Right ventricle myocardium superior (tissue), 1 donor: ENCODE data around the gene PRSS33. TPM values are rescaled to one million over a fixed set of nuclear protein-coding genes. Genes with fewer than 3 reads are reported as not detected.

Experiments used
- ATAC-seq: fragments of 200-7000 bp; cut with Tn5 transposase; one replicate; pipeline ENCODE4 v1.9.1; 2020; ENCODE audit warnings: mild to moderate bottlenecking; ENCODE audit not compliant: poor library complexity
- DNase-seq: peaks from one replicate; pipeline ENCODE4 v3.0.0-alpha.2; 2020
- intact Hi-C: fragments of 100-400 bp; cut with DNase I; formaldehyde crosslinking; loops from one replicate; pipeline ENCODE4 v1.11.2; 2022
- total RNA-seq: library from RNA; stranded (reverse); fragmentation: NEBNext Ultra II Directional; extraction: Animal tissue kit (Norgen Biotek cat#: 25700); gene quantifications from one replicate; pipeline ENCODE4 v1.2.1, GENCODE V29; 2021
- donor health status: DM: no; HTN: yes; CAD: no; lungs with severe emphysema.

Gene PRSS33
- total RNA-seq, 1 donor from 2014 or later = not detected

GRCh38 chr16:2822496-2822895 lies 35.1 kb upstream of the PRSS33 start:
- intact Hi-C loops = no loop called here
- ATAC-seq = no peak
- no peak for DNase-seq

GRCh38 chr16:2822158-2822495 lies 34.8 kb upstream of the PRSS33 start:
- no peak for DNase-seq
- intact Hi-C loops = no loop called here
- ATAC-seq = no peak

DNA sequence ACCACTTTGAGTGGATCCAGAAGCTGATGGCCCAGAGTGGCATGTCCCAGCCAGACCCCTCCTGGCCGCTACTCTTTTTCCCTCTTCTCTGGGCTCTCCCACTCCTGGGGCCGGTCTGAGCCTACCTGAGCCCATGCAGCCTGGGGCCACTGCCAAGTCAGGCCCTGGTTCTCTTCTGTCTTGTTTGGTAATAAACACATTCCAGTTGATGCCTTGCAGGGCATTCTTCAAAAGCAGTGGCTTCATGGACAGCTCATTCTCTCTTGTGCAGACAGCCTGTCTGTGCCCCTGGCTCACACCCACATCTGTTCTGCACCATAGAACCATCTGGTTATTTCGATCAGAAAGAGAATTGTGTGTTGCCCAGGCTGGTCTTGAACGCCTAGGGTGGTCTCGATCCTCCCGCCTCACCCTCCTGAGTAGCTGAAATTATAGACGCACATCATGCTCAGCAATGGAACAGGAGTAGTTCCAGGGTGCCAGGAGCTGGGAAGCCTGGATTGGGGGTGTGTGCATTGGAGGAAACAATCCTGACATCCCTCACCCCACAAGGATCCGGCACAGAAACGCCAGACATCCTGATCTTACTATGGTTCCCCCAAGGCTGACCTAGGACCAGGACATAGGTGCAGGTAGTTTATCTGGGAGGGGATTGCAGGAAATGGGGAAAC lies 34.3 kb upstream of the PRSS33 start:
- ATAC-seq = no peak
- DNase-seq = no peak
- intact Hi-C loops = no loop called here

GRCh38 chr16:2820836-2821486 lies 33.6 kb upstream of the PRSS33 start:
- intact Hi-C loops = no loop called here
- no peak for ATAC-seq
- peak; percentile 22 for DNase-seq

GRCh38 chr16:2819939-2820835 lies 32.8 kb upstream of the PRSS33 start:
- intact Hi-C loops = no loop called here
- ATAC-seq (no peak), DNase-seq (peak; percentile 32)

DNA sequence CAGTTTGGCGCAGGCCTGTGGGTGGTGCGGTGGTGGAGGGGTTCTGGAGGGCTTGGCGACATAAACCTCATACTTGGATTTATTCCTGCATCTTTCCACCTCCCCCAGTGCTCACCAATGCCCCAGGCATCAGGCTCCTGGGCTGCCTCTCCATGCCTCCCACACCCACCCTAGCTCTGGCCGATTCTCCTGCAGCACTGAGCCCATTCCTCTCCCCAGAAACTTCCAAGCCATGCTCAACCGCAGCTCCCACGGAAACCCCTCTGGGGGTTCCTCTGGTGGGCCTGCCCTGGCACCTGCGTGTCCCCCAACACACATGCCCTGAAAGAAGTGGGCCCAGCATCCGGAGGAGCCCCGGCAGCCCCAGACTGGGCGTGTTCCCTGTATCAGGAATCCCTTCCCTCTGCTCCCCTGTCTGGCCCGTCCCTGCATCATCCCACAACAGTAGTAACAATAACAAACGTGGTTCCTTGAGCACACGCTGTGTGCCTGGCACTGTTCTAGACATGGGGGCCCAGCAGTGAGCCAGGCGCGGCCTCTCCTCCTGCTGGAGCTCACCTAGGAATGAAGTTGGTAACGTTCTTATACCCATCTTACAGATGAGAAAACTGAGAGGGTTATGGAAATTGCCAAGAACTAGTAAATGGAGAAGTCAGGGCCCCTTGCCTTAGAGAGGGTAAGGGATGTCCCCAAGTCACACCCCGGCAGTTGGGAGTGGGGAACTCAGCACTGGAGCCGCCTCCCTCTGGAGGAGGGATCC lies 32.0 kb upstream of the PRSS33 start:
- intact Hi-C loops = no loop called here
- DNase-seq (peak; percentile 17), ATAC-seq (no peak)

- intact Hi-C loops = no loop called here
- ATAC-seq (no peak), DNase-seq (peak; percentile 19)
These were observed 31.0 kb upstream of the PRSS33 start for GRCh38 chr16:2818272-2818876.

GRCh38 chr16:2817340-2818271 lies 30.2 kb upstream of the PRSS33 start:
- peak; percentile 11 for DNase-seq
- intact Hi-C loops = no loop called here
- no peak for ATAC-seq

DNA sequence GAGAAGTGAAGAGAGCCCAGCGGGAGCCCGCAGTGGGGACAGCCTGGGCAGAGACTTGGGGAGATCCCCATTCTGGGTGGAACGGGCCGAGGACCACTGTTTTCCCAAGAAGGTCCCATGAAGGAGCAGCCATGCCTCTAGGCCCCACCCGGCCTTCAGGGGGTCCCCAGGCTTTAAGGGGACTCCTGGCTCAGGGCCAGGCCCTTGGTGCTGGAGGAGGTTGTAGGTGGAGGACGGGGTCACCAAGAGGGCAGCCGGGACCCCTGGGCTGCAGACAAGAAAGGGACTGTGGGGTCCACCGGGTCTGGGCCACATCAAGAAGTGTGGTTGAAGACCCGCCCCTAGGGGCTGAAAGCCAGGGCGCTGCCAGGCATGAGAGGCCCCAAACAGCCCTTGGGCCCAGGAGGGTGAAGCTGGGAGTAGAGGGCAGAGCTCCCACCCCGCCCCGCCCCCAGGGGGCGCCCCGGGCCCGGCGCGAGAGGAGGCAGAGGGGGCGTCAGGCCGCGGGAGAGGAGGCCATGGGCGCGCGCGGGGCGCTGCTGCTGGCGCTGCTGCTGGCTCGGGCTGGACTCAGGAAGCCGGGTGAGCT lies 29.5 kb upstream of the PRSS33 start, which contains the start of gene PRSS21:
TSS of gene PRSS21 (plus strand) at position 487 of the 589 bp plus-strand sequence. CDS start at position 519, 32 bp downstream.
- intact Hi-C loops = no loop called here
- ATAC-seq (no peak), DNase-seq (peak; percentile 35)

DNA sequence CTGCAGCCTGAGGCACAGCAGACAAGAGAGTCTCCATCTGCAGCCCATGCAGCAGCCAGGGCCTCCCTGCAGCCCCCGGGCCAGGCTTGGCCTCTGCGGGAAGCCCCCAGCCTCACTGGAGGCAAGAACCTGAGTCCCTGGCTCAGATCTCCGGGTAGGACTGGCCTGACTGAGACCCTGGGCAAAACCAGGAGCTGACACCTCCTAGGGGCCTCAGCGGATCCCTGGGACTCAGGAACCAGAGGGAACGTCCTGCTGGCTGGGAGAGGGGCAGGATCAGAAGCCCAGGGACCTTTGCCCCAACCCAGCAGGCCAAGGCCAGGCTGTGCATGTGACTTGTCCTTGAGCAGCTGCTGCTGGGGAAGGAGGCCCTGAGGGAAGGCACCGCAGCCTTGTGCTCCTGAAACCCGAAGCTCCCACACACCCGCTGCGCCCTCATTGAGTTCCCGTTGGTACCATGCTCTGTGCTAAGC lies 28.0 kb upstream of the PRSS33 start:
- ATAC-seq = no peak
- intact Hi-C loops = no loop called here
- DNase-seq = peak; percentile 9

DNA sequence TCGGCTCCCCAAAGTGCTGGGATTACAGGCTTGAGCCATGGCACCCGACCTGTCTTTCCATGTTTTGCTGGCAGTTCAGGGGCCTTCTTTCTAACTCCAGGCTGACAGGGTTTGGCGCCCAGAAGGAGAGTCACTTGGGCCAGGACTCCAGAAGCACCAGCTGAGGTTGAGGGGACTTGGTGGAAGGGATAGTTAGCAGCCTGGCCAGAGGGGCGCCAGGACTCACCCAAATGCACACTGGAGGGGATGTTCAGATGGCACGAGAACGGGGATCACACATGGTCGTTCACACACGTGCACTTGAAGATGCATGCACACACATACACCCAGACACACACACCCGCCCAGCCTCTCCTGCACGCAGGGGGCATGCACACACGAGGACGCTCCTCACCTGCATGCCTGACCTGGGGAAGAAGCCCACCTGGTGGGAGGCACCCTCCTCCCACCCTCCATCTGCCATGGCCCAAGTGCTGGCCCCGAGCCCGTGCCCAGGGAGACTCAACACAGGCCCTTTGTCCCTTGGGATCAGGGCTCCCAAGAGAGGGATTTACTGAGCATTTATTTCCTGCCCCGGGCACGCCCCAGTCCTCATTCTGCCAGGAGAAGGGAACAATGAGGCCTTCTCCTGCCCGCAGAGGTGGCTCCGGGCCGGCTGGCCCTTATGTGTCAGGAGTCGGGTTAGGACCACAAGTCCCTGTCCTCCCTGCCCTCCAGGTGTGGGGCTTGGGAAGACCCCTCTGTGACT lies 27.4 kb upstream of the PRSS33 start:
- ATAC-seq (no peak), DNase-seq (peak; percentile 30)
- intact Hi-C loops = no loop called here

DNA sequence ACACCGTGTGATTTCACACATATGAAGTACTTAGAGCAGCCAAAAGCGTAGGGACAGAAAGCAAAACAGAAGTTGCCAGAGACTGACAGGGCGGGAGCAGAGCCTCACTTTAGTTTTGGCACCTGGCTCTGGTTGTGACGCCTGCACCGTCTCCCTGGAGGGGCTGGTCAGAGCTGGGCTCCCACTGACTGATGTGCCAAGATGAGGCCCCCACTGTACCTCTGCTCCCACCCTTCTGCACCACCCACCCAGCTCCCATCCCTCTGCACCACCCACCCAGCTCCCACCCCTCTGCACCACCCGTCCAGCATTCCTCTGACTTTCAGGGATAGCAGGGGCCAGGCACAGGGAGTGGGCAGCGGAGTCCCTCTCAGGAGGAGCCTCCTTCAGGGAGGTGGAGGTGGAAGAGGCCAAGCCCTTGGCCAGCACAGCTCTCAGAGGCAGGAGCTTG lies 26.4 kb upstream of the PRSS33 start:
- intact Hi-C loops = no loop called here
- DNase-seq (peak; percentile 13), ATAC-seq (no peak)

DNA sequence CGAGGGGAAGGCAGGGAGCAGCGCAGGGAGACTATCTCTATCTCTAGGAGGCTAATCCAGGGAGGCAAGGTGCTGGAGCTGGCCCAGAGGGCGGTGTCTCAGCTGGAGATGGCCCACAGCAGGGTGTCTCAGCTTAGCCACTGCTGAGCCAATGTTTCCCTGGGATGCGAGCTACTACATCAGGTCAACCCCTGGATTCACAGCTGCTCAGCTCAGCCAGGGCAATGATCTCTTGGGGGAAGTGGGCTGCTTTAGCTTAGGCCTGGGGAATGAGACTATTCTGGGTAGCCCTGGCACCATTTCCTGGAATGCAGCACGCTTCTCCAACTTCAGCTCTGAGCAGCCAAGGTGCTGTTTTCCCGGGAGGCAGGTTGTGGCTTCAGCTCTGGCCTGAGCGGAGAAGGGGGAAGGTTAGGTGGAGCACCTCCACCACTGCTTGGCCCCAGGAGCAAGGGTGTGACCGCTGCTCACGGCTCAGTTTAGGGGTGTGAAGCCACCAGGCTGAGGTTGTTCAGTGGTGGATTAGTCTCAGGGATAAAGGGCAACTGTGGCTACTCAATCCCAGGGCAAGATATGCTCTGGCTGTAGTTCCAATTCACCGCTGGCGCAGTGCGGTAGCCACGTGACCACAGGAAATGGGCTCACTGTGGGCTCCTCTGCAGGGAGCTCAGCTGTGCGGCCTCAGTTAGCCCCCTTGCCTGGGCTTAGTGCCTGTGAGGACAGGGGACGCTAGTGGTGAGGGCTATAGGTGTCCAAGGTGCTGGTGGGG lies 24.5 kb upstream of the PRSS33 start:
- ATAC-seq (peak; percentile 46), DNase-seq (peak; percentile 15)
- intact Hi-C loops = no loop called here

- intact Hi-C loops = no loop called here
These were observed 23.3 kb upstream of the PRSS33 start for GRCh38 chr16:2810651-2811050.

GRCh38 chr16:2809149-2809760 lies 21.9 kb upstream of the PRSS33 start:
- no peak for ATAC-seq
- intact Hi-C loops = no loop called here
- no peak for DNase-seq

More at GRCh38 chr16:2810651-2811050, 23.3 kb upstream of the PRSS33 start:
- peak; percentile 10 for DNase-seq
- ATAC-seq = no peak
